ENCODE data around the gene PTX3. TPM values are rescaled to one million over a fixed set of nuclear protein-coding genes. Genes with fewer than 3 reads are reported as not detected.

PTX3 gene
- total RNA-seq, 1 experiment from 2014 or later, result 13.2 TPM

- Histone ChIP-seq H3K4me3 (no peak overlapping the region), H3K9me3 (no peaks in the 10 kb centered on the region), H3K36me3 (no peaks in the 10 kb centered on the region), H3K27me3 (no peaks in the 10 kb centered on the region)
- no peak for DNase-seq
Observed at GRCh38 chr3:157414861-157415260, 21.8 kb upstream of the PTX3 start.

- H3K27me3 ChIP-seq, result no peaks in the 10 kb centered on the region
- H3K9me3 ChIP-seq, result no peaks in the 10 kb centered on the region
- no peaks in the 10 kb centered on the region for H3K36me3 ChIP-seq
- H3K4me3 ChIP-seq, result no peak overlapping the region
- DNase-seq, result no peak
Observed at GRCh38 chr3:157416347-157417087, 20.1 kb upstream of the PTX3 start.

- no peaks in the 10 kb centered on the region for H3K36me3 ChIP-seq
- H3K27me3 ChIP-seq, result no peaks in the 10 kb centered on the region
- H3K4me3 ChIP-seq, result no peak overlapping the region
- DNase-seq, result no peak
- H3K9me3 ChIP-seq, result no peaks in the 10 kb centered on the region
Observed at GRCh38 chr3:157417247-157417646, 19.4 kb upstream of the PTX3 start.

- Histone ChIP-seq H3K9me3 (no peaks in the 10 kb centered on the region), H3K36me3 (no peaks in the 10 kb centered on the region), H3K4me3 (no peak overlapping the region), H3K27me3 (no peaks in the 10 kb centered on the region)
- no peak for DNase-seq
Observed at GRCh38 chr3:157418104-157418503, 18.5 kb upstream of the PTX3 start.

- Histone ChIP-seq H3K4me3 (no peak overlapping the region), H3K36me3 (no peaks in the 10 kb centered on the region), H3K27me3 (no peaks in the 10 kb centered on the region), H3K9me3 (no peaks in the 10 kb centered on the region)
- DNase-seq, result no peak
Observed at GRCh38 chr3:157420606-157421130, 16.0 kb upstream of the PTX3 start.

- no peak for DNase-seq
- no peak overlapping the region for H3K4me3 ChIP-seq
- no peaks in the 10 kb centered on the region for H3K27me3 ChIP-seq
- H3K9me3 ChIP-seq, result no peaks in the 10 kb centered on the region
- H3K36me3 ChIP-seq, result no peaks in the 10 kb centered on the region
Observed at GRCh38 chr3:157423337-157423736, 13.3 kb upstream of the PTX3 start.

GRCh38 chr3:157427901-157428300, 8.7 kb upstream of the PTX3 start:
- Histone ChIP-seq H3K36me3 (no peaks in the 10 kb centered on the region), H3K9me3 (no peaks in the 10 kb centered on the region), H3K4me3 (no peak overlapping the region), H3K27me3 (no peaks in the 10 kb centered on the region)
- no peak for DNase-seq

GRCh38 chr3:157428853-157429252, 7.8 kb upstream of the PTX3 start:
- no peaks in the 10 kb centered on the region for H3K36me3 ChIP-seq
- no peak overlapping the region for H3K4me3 ChIP-seq
- no peaks in the 10 kb centered on the region for H3K27me3 ChIP-seq
- DNase-seq, result no peak
- no peaks in the 10 kb centered on the region for H3K9me3 ChIP-seq

- H3K27me3 ChIP-seq, result no peaks in the 10 kb centered on the region
- DNase-seq, result no peak
- no peaks in the 10 kb centered on the region for H3K36me3 ChIP-seq
- H3K4me3 ChIP-seq, result no peak overlapping the region
- H3K9me3 ChIP-seq, result no peaks in the 10 kb centered on the region
Observed at GRCh38 chr3:157429708-157430107, 6.9 kb upstream of the PTX3 start.

- peak overlapping the region; percentile 56 for H3K4me3 ChIP-seq
- no peaks in the 10 kb centered on the region for H3K9me3 ChIP-seq
- DNase-seq, result peak; percentile 18
- H3K27me3 ChIP-seq, result no peaks in the 10 kb centered on the region
- H3K36me3 ChIP-seq, result no peaks in the 10 kb centered on the region
Observed at GRCh38 chr3:157438194-157438730, 1.6 kb downstream of the PTX3 start.

GRCh38 chr3:157441102-157441624, 4.5 kb downstream of the PTX3 start:
- Histone ChIP-seq H3K9me3 (no peaks in the 10 kb centered on the region), H3K4me3 (no peak overlapping the region), H3K36me3 (no peaks in the 10 kb centered on the region), H3K27me3 (no peaks in the 10 kb centered on the region)
- no peak for DNase-seq

GRCh38 chr3:157442729-157443128, 6.1 kb downstream of the PTX3 start:
- DNase-seq, result no peak
- H3K4me3 ChIP-seq, result no peak overlapping the region
- no peaks in the 10 kb centered on the region for H3K27me3 ChIP-seq
- H3K9me3 ChIP-seq, result no peaks in the 10 kb centered on the region
- no peaks in the 10 kb centered on the region for H3K36me3 ChIP-seq

GRCh38 chr3:157443905-157444796, 7.5 kb downstream of the PTX3 start:
- Histone ChIP-seq H3K4me3 (no peak overlapping the region), H3K9me3 (no peaks in the 10 kb centered on the region), H3K36me3 (no peaks in the 10 kb centered on the region), H3K27me3 (no peaks in the 10 kb centered on the region)
- no peak for DNase-seq

- DNase-seq, result no peak
- Histone ChIP-seq H3K27me3 (no peaks in the 10 kb centered on the region), H3K4me3 (no peak overlapping the region), H3K9me3 (no peaks in the 10 kb centered on the region), H3K36me3 (no peaks in the 10 kb centered on the region)
Observed at GRCh38 chr3:157444797-157445184, 8.1 kb downstream of the PTX3 start.

- H3K27me3 ChIP-seq, result no peaks in the 10 kb centered on the region
- no peak overlapping the region for H3K4me3 ChIP-seq
- no peaks in the 10 kb centered on the region for H3K36me3 ChIP-seq
- H3K9me3 ChIP-seq, result no peaks in the 10 kb centered on the region
- DNase-seq, result no peak
Observed at GRCh38 chr3:157445857-157446256, 9.2 kb downstream of the PTX3 start.

GRCh38 chr3:157447026-157447694, 10.5 kb downstream of the PTX3 start:
- DNase-seq, result no peak
- H3K9me3 ChIP-seq, result no peaks in the 10 kb centered on the region

GRCh38 chr3:157452097-157452496, 15.4 kb downstream of the PTX3 start:
- H3K36me3 ChIP-seq, result no peaks in the 10 kb centered on the region
- no peaks in the 10 kb centered on the region for H3K9me3 ChIP-seq
- no peak for DNase-seq
- H3K27me3 ChIP-seq, result no peaks in the 10 kb centered on the region
- H3K4me3 ChIP-seq, result no peak overlapping the region

More at GRCh38 chr3:157447026-157447694, 10.5 kb downstream of the PTX3 start:
- Histone ChIP-seq H3K36me3 (no peaks in the 10 kb centered on the region), H3K4me3 (no peak overlapping the region), H3K27me3 (no peaks in the 10 kb centered on the region)
